WERI-Rb-1 (cell line): ENCODE results near the gene CUL3.

Source experiments
- DNase-seq: peaks from one replicate; pipeline ENCODE4 v3.0.0-alpha.2; 2020
- H3K27ac ChIP-seq: fragments of 250-450 bp; sonication (Bioruptor Pico); 2 replicates; pipeline ENCODE4 v1.5.1; 2020; ENCODE audit warnings: mild to moderate bottlenecking, moderate library complexity
- H3K27me3 ChIP-seq: fragments of 250-450 bp; sonication (Bioruptor Pico); 2 replicates; pipeline ENCODE4 v1.5.1; 2021; ENCODE audit warnings: mild to moderate bottlenecking, low read depth, moderate library complexity; ENCODE audit not compliant: insufficient read depth, severe bottlenecking
- H3K36me3 ChIP-seq: fragments of 250-450 bp; sonication (Bioruptor Pico); 2 replicates; pipeline ENCODE4 v1.5.1; 2020; ENCODE audit warnings: mild to moderate bottlenecking, moderate library complexity
- H3K4me3 ChIP-seq: 2 replicates; pipeline ENCODE4 v1.5.1; 2011; ENCODE audit warnings: low read depth, mild to moderate bottlenecking, control low read depth, low read length
- H3K9me3 ChIP-seq: fragments of 250-450 bp; sonication (Bioruptor Pico); 2 replicates; pipeline ENCODE4 v1.5.1; 2021; ENCODE audit warnings: mild to moderate bottlenecking, moderate library complexity; ENCODE audit not compliant: severe bottlenecking
- CTCF ChIP-seq: IDR thresholded peaks from 2 replicates; pipeline ENCODE4 v1.5.1; 2011; ENCODE audit warnings: low read depth, mild to moderate bottlenecking, control low read depth, inconsistent platforms, low read length

The CUL3 gene

GRCh38 chr2:224432003-224432579 is 153.1 kb downstream of the CUL3 start:
- TF ChIP-seq CTCF, result no peak
- no peak overlapping the region for H3K4me3 ChIP-seq
- DNase-seq, result no peak

GRCh38 chr2:224429441-224429810 is 155.7 kb downstream of the CUL3 start:
- Histone ChIP-seq H3K9me3 (no peaks in the 10 kb centered on the region), H3K36me3 (no peaks in the 10 kb centered on the region), H3K27me3 (no peaks in the 10 kb centered on the region), H3K4me3 (no peak overlapping the region), H3K27ac (no peak overlapping the region)
- DNase-seq, result no peak
- no peak for TF ChIP-seq CTCF

More at GRCh38 chr2:224432003-224432579, 153.1 kb downstream of the CUL3 start:
- Histone ChIP-seq H3K36me3 (no peaks in the 10 kb centered on the region), H3K27ac (no peak overlapping the region), H3K27me3 (no peaks in the 10 kb centered on the region), H3K9me3 (no peaks in the 10 kb centered on the region)

- no peak overlapping the region for H3K27ac ChIP-seq
- H3K27me3 ChIP-seq, result no peaks in the 10 kb centered on the region
- H3K36me3 ChIP-seq, result no peaks in the 10 kb centered on the region
- DNase-seq, result no peak
- no peak for TF ChIP-seq CTCF
- no peak overlapping the region for H3K4me3 ChIP-seq
- no peaks in the 10 kb centered on the region for H3K9me3 ChIP-seq
Measured at GRCh38 chr2:224428787-224429440, 156.2 kb downstream of the CUL3 start.

- Histone ChIP-seq H3K27ac (no peak overlapping the region), H3K9me3 (no peaks in the 10 kb centered on the region)
- DNase-seq, result no peak
Measured at GRCh38 chr2:224427471-224427870, 157.7 kb downstream of the CUL3 start.

GRCh38 chr2:224426656-224427055 is 158.5 kb downstream of the CUL3 start:
- Histone ChIP-seq H3K27ac (no peak overlapping the region), H3K36me3 (no peaks in the 10 kb centered on the region), H3K4me3 (no peak overlapping the region), H3K27me3 (no peaks in the 10 kb centered on the region), H3K9me3 (no peaks in the 10 kb centered on the region)
- DNase-seq, result no peak
- TF ChIP-seq CTCF, result no peak

More at GRCh38 chr2:224427471-224427870, 157.7 kb downstream of the CUL3 start:
- no peak for TF ChIP-seq CTCF
- Histone ChIP-seq H3K27me3 (no peaks in the 10 kb centered on the region), H3K4me3 (no peak overlapping the region), H3K36me3 (no peaks in the 10 kb centered on the region)

- no peak for TF ChIP-seq CTCF
Measured at GRCh38 chr2:224421065-224421464, 164.1 kb downstream of the CUL3 start.

More at GRCh38 chr2:224421065-224421464, 164.1 kb downstream of the CUL3 start:
- H3K4me3 ChIP-seq, result no peak overlapping the region
- no peak for DNase-seq
- no peak overlapping the region for H3K27ac ChIP-seq
- H3K27me3 ChIP-seq, result no peaks in the 10 kb centered on the region
- no peaks in the 10 kb centered on the region for H3K9me3 ChIP-seq
- H3K36me3 ChIP-seq, result no peaks in the 10 kb centered on the region
